ENCODE measurements around the gene MAML3.

The MAML3 gene

DNA sequence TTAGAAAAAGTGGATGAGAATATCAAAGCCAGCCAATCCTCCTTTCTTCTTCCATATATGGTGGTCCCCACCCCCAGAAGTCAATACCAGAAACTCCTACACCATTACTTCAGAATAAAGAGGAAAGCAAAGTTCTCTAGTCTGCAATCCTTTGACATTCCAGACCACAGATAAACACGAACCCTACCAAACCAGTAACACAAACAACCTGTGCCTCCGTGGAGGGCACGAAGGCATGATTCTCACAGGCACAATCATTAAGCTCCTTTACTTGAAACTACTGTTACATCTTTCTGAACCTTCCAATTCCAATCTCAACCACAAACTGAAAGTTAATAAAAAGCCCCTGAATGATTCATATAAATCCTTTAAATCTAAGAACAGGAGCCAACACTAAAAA, 16.3 kb downstream of the MAML3 start:
- Histone ChIP-seq H3K4me1 (ENCODE audit: insufficient read depth, low read length) (peaks cover 23% of the 10 kb centered on the region), H3K4me3 (ENCODE audit: low read length) (0 out of 2 replicates have a peak overlapping the region, but pooled peaks have one; percentile 31), H3K27ac (ENCODE audit: low read length) (no peak overlapping the region), H3K9me3 (ENCODE audit: insufficient read depth, low read depth, low read length) (no peaks in the 10 kb centered on the region), H3K9ac (ENCODE audit: low read depth, low read length) (no peak overlapping the region), H3K36me3 (ENCODE audit: insufficient read depth, low read depth, low read length) (no peaks in the 10 kb centered on the region), H3K27me3 (ENCODE audit: insufficient read depth, low read length) (no peaks in the 10 kb centered on the region)

DNA sequence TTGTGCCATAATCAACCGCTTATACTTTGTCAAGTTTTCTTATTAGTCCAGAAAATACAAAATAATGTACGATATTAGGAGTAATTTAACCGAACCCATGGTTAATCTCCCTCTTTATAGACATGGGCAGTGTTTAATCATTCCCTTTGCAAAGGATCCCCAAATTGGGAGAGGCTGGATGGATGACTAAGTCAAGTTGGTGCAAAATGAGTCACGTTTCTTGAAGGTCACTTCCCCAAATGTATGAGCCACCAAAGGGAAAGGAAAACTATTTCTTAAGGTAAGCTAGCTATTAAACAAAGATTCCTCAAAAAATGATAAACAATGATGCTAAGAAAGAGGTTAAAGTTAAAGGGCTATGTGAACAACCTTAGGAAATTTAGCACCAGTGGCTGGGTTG, 17.5 kb downstream of the MAML3 start:
- Histone ChIP-seq H3K36me3 (ENCODE audit: insufficient read depth, low read depth, low read length) (no peaks in the 10 kb centered on the region), H3K9me3 (ENCODE audit: insufficient read depth, low read depth, low read length) (no peaks in the 10 kb centered on the region), H3K27ac (ENCODE audit: low read length) (no peak overlapping the region), H3K27me3 (ENCODE audit: insufficient read depth, low read length) (no peaks in the 10 kb centered on the region), H3K9ac (ENCODE audit: low read depth, low read length) (no peak overlapping the region), H3K4me3 (ENCODE audit: low read length) (no peak overlapping the region), H3K4me1 (ENCODE audit: insufficient read depth, low read length) (peaks cover 23% of the 10 kb centered on the region)

- peaks cover 23% of the 10 kb centered on the region for H3K4me1 ChIP-seq (ENCODE audit: insufficient read depth, low read length)
- no peaks in the 10 kb centered on the region for H3K9me3 ChIP-seq (ENCODE audit: insufficient read depth, low read depth, low read length)
- no peaks in the 10 kb centered on the region for H3K36me3 ChIP-seq (ENCODE audit: insufficient read depth, low read depth, low read length)
- H3K27ac ChIP-seq (ENCODE audit: low read length) = no peak overlapping the region
- H3K27me3 ChIP-seq (ENCODE audit: insufficient read depth, low read length) = no peaks in the 10 kb centered on the region
- no peak overlapping the region for H3K4me3 ChIP-seq (ENCODE audit: low read length)
- no peak overlapping the region for H3K9ac ChIP-seq (ENCODE audit: low read depth, low read length)
These were observed 18.4 kb downstream of the MAML3 start for GRCh38 chr4:140135529-140136088.

DNA sequence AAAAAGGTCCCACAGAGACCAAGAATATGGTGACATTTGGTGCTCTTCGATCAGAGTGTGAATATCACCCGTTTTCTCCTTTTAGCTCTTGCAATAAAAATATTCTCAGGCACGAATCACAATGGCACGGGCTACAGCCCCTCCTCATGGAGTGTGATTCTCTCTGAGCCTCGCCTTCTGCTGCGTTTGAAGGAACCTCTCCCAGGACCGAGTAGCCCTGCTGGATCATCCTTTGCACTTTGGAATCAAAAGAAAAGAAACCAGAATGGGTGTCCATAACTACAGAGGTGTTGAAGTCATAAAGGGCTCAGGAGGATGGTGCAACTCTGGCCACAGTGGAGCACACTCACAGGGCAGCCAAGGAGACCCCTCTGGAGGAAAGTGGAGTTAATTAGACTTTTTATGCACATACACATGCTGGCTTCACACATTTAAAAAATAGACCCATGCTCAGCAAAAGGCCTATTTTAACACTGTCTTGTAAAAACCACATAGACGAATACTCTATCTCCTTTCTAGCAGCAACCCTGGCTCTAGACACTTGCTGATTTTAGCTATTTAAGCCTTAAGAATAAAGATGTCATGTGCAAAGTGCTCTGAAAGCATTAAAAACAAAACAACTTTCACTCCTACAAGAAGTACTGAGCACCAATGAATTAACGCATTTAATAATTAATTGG, 19.1 kb downstream of the MAML3 start:
- H3K4me3 ChIP-seq (ENCODE audit: low read length) = no peak overlapping the region
- H3K27ac ChIP-seq (ENCODE audit: low read length) = no peak overlapping the region
- H3K9me3 ChIP-seq (ENCODE audit: insufficient read depth, low read depth, low read length) = no peaks in the 10 kb centered on the region
- H3K9ac ChIP-seq (ENCODE audit: low read depth, low read length) = no peak overlapping the region
- H3K36me3 ChIP-seq (ENCODE audit: insufficient read depth, low read depth, low read length) = no peaks in the 10 kb centered on the region
- H3K27me3 ChIP-seq (ENCODE audit: insufficient read depth, low read length) = no peaks in the 10 kb centered on the region
- peaks cover 23% of the 10 kb centered on the region for H3K4me1 ChIP-seq (ENCODE audit: insufficient read depth, low read length)

DNA sequence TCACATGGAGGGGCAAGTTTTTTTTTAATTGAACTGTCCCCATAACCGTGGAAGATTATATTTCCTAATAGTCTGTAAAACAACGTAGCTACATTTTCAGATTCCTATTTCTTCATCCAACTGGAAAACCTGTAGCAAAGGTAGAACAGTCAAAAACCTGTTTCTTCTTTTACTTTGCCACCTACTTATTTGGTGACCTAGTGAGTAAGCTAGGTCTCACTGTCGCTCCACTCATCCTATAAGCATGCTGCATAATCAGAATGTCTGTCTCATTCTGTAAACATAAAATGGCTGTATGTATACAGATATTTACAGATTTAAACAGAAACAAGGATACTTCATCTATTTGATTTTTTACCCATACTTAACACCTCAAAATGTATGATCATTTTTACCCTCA, 20.4 kb downstream of the MAML3 start:
- H3K27ac ChIP-seq (ENCODE audit: low read length) = no peak overlapping the region
- H3K27me3 ChIP-seq (ENCODE audit: insufficient read depth, low read length) = no peaks in the 10 kb centered on the region
- no peak overlapping the region for H3K4me3 ChIP-seq (ENCODE audit: low read length)

DNA sequence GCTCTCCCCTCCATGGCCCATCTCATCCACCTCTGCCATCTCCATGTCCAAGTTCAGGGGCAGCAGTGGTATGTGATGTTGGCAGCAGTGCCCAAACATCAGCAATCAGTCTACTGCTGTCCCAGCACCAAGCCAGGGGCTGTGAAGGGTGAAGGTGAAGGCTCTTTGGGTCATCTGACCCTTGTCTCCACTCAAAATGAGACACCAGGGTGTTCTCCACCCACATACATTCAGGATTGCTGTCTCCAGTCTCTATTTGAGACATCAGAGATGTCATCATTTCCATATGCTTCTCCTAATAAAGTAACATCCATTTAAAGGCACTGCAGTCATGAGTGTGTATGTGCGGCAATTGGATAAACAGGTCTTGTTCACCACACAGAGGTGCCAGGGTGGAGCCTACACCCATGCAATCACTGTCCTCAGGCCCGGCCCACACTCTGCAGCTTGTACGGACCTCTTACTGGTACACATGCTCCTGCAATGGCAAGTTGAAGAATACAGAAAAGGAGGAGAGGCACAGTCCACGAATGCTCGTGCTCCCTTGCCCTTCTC, 22.2 kb downstream of the MAML3 start:
- Histone ChIP-seq H3K27me3 (ENCODE audit: insufficient read depth, low read length) (no peaks in the 10 kb centered on the region), H3K4me3 (ENCODE audit: low read length) (no peak overlapping the region), H3K9me3 (ENCODE audit: insufficient read depth, low read depth, low read length) (no peaks in the 10 kb centered on the region), H3K4me1 (ENCODE audit: insufficient read depth, low read length) (peaks cover 11% of the 10 kb centered on the region), H3K27ac (ENCODE audit: low read length) (no peak overlapping the region), H3K9ac (ENCODE audit: low read depth, low read length) (no peak overlapping the region), H3K36me3 (ENCODE audit: insufficient read depth, low read depth, low read length) (no peaks in the 10 kb centered on the region)

More for the DNA sequence above, 20.4 kb downstream of the MAML3 start:
- Histone ChIP-seq H3K4me1 (ENCODE audit: insufficient read depth, low read length) (peaks cover 23% of the 10 kb centered on the region), H3K36me3 (ENCODE audit: insufficient read depth, low read depth, low read length) (no peaks in the 10 kb centered on the region), H3K9ac (ENCODE audit: low read depth, low read length) (no peak overlapping the region), H3K9me3 (ENCODE audit: insufficient read depth, low read depth, low read length) (no peaks in the 10 kb centered on the region)

GRCh38 chr4:140130677-140131076, 23.3 kb downstream of the MAML3 start:
- peaks cover 11% of the 10 kb centered on the region for H3K4me1 ChIP-seq (ENCODE audit: insufficient read depth, low read length)
- no peaks in the 10 kb centered on the region for H3K36me3 ChIP-seq (ENCODE audit: insufficient read depth, low read depth, low read length)
- H3K9me3 ChIP-seq (ENCODE audit: insufficient read depth, low read depth, low read length) = no peaks in the 10 kb centered on the region
- no peak overlapping the region for H3K9ac ChIP-seq (ENCODE audit: low read depth, low read length)
- H3K27ac ChIP-seq (ENCODE audit: low read length) = no peak overlapping the region
- H3K27me3 ChIP-seq (ENCODE audit: insufficient read depth, low read length) = no peaks in the 10 kb centered on the region
- no peak overlapping the region for H3K4me3 ChIP-seq (ENCODE audit: low read length)

DNA sequence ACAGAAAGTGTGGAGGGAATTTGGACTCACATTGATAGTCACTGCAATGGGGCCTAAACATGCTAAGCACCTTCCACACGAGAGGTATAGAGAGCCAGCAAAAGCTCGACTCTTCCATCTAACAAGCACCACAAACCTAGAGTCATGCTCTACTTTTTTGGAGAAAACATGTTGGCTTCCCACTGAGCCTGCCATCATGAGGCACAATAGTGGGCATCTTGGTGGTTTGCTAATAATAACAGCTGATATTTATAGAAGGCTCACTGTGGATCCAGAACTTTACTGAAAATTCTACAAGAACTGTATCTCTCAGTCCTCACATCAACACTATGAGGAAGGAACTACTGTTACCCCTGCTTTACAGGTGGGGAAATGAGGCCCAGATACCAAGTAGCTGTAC, 26.6 kb downstream of the MAML3 start:
- Histone ChIP-seq H3K4me1 (ENCODE audit: insufficient read depth, low read length) (peaks cover 5% of the 10 kb centered on the region; the same call in 1 of the 2 replicates), H3K27me3 (ENCODE audit: insufficient read depth, low read length) (no peaks in the 10 kb centered on the region), H3K9ac (ENCODE audit: low read depth, low read length) (no peak overlapping the region), H3K36me3 (ENCODE audit: insufficient read depth, low read depth, low read length) (no peaks in the 10 kb centered on the region), H3K9me3 (ENCODE audit: insufficient read depth, low read depth, low read length) (no peaks in the 10 kb centered on the region), H3K4me3 (ENCODE audit: low read length) (no peak overlapping the region), H3K27ac (ENCODE audit: low read length) (no peak overlapping the region)

DNA sequence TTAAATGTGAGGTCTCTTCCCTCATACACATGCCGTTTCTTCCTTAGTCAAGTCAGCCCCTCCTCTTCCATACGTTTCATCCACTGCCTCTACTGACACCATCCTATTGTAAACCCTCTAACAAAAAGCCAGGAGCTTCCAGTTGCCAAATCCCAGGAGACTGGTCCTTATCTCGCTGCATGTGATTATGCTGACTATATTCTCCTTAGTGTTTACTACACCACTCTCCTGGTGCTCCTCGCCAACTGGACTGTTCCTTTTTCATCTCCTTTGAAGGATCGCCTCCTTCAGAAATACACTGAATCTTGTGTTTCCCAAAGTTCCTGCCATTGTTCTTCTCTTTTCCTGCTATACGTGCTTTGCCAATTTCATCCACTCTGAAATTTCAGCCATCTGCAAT, 27.7 kb downstream of the MAML3 start:
- Histone ChIP-seq H3K9me3 (ENCODE audit: insufficient read depth, low read depth, low read length) (no peaks in the 10 kb centered on the region), H3K27me3 (ENCODE audit: insufficient read depth, low read length) (no peaks in the 10 kb centered on the region), H3K4me1 (ENCODE audit: insufficient read depth, low read length) (peaks cover 5% of the 10 kb centered on the region; the same call in 1 of the 2 replicates), H3K4me3 (ENCODE audit: low read length) (no peak overlapping the region), H3K27ac (ENCODE audit: low read length) (no peak overlapping the region), H3K9ac (ENCODE audit: low read depth, low read length) (no peak overlapping the region), H3K36me3 (ENCODE audit: insufficient read depth, low read depth, low read length) (no peaks in the 10 kb centered on the region)

DNA sequence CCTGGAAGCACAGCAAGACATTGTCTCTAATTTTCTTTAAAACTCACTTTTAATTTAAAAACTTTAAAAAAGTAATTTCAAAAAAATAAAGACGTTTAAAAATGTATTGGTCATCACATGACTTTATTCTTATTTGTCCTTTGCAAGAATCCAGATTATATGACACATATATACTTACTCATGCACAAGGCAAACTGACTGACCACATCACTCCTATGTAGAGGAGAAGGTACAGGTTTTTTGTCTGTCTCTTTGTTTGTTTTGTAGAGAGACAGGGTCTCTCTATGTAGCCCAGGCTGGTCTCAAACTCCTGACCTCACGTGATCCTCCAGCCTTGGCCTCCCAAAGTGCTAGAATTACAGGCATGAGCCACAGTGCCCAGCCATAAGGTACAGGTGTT, 28.6 kb downstream of the MAML3 start:
- Histone ChIP-seq H3K27me3 (ENCODE audit: insufficient read depth, low read length) (no peaks in the 10 kb centered on the region), H3K36me3 (ENCODE audit: insufficient read depth, low read depth, low read length) (no peaks in the 10 kb centered on the region), H3K9me3 (ENCODE audit: insufficient read depth, low read depth, low read length) (no peaks in the 10 kb centered on the region), H3K4me3 (ENCODE audit: low read length) (no peak overlapping the region), H3K27ac (ENCODE audit: low read length) (no peak overlapping the region), H3K4me1 (ENCODE audit: insufficient read depth, low read length) (peaks cover 5% of the 10 kb centered on the region; the same call in 1 of the 2 replicates), H3K9ac (ENCODE audit: low read depth, low read length) (no peak overlapping the region)

GRCh38 chr4:140123666-140124377, 30.2 kb downstream of the MAML3 start:
- no peak overlapping the region for H3K9ac ChIP-seq (ENCODE audit: low read depth, low read length)
- H3K4me1 ChIP-seq (ENCODE audit: insufficient read depth, low read length) = peaks cover 5% of the 10 kb centered on the region; the same call in 1 of the 2 replicates
- H3K27ac ChIP-seq (ENCODE audit: low read length) = no peak overlapping the region

More at GRCh38 chr4:140123666-140124377, 30.2 kb downstream of the MAML3 start:
- H3K27me3 ChIP-seq (ENCODE audit: insufficient read depth, low read length) = no peaks in the 10 kb centered on the region
- no peaks in the 10 kb centered on the region for H3K36me3 ChIP-seq (ENCODE audit: insufficient read depth, low read depth, low read length)
- H3K9me3 ChIP-seq (ENCODE audit: insufficient read depth, low read depth, low read length) = no peaks in the 10 kb centered on the region
- no peak overlapping the region for H3K4me3 ChIP-seq (ENCODE audit: low read length)

Measured in iPS-20b (cell line).